OCI-LY3 (cell line): ENCODE data around the gene TSR3.

Experiments
- CTCF ChIP-seq: fragments of 200-600, 300-600 bp; sonication (generic); IDR thresholded peaks from 2 replicates; pipeline ENCODE4 v1.5.1; 2014; ENCODE audit warnings: antibody characterized with exemption, low read length, low read depth
- EZH2phosphoT487 ChIP-seq: fragments of 200-600 bp; shearing (Covaris generic); IDR thresholded peaks from 2 replicates; pipeline ENCODE4 v1.6.1; 2018; ENCODE audit warnings: antibody characterized with exemption, mixed run types, low read depth

DNA sequence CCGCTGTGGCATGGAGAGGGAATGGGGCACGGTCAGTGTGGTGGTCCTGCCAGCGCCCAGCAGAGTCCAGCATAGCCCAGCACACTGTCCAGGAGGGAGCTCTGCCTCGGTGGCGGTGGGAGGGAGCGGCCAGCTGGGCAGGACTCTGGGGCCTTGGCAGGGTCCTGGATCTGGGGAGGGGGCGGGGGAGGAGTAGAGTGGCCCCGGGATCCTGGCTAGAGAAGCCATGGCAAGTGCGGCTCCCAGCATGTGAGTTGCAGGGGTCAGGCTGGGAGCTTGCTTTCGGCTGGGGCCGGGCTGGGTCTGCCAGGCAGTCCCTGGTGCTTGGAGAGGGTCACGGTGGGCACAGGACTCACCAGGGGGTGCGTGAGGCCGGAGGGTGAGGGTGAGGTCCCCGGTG lies 3.9 kb upstream of the TSR3 start:
- TF ChIP-seq CTCF (no peak), EZH2phosphoT487 (no peak)
